ENCODE measurements around the gene CLBA1.

DNA sequence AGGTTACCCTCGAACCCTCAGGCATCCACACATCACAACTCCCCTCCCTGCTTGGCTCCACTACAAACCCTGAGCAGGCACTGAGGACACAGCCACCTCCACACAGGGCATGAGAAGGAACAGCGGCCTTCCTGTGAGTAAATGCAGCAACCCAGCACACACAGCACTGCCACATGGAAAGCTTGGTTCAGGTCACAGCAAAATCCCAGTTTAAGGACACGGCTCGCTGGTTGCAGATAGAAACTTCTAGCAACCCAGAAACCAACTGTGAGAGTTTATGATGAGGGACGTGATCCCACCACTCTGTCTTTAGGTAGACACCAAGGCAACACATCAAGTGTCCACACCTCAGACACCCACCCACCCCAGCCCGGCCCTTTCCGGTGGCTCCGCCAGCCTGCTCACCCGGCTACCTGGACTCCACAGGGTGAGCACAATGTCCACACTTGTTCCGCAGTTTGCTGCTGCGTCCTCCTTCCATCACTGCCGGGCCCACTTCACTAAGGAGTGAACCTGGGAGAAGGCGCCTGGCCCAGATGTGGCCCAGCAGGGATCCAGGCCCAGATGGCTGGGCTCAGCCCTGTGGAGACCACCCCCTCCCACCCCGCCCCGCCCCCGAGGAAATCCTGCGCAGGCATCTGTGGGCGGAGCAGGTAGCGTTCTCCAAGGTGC is 22.1 kb downstream of the CLBA1 start:
- TF ChIP-seq TARDBP (IDR thresholded peaks at IDR 0.05) (no peak), ARNT (IDR thresholded peaks at IDR 0.05) (no peak), SUZ12 (IDR thresholded peaks at IDR 0.05) (no peak), FOXM1 (IDR thresholded peaks at IDR 0.05; ENCODE audit: borderline replicate concordance) (no peak), ELF4 (IDR thresholded peaks at IDR 0.05) (no peak)
